ENCODE measurements around the gene LRP8. TPM values are rescaled to one million over a fixed set of nuclear protein-coding genes. Genes with fewer than 3 reads are reported as not detected.

The LRP8 gene
- polyA plus RNA-seq, 5 donors, result 7.5 to 13.5 (median 10.1) TPM

DNA sequence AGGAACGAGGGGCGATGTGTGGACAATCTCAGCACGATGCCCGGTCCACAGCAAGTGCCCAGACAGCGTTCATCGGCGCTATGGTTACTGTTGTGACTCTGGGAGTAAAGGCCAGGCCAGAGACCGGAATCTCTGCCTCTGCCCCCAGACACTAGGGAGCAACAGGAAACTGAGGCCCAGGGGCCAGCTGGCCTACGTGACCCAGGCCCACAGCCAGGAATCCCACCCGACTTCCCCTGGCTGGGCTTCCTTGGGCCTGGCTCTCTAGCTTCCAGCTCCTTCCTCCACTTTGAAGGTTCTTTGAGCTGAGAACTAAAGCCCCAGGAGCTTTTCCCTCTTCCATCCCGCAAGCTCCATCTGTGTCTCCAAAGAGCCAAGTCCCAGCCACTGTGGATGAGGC lies 4.6 kb downstream of the LRP8 start:
- DNase-seq, result no peak

- no peak for DNase-seq
These were observed 5.9 kb downstream of the LRP8 start for GRCh38 chr1:53321776-53322602.

GRCh38 chr1:53321366-53321765 lies 6.5 kb downstream of the LRP8 start:
- no peak for DNase-seq

DNA sequence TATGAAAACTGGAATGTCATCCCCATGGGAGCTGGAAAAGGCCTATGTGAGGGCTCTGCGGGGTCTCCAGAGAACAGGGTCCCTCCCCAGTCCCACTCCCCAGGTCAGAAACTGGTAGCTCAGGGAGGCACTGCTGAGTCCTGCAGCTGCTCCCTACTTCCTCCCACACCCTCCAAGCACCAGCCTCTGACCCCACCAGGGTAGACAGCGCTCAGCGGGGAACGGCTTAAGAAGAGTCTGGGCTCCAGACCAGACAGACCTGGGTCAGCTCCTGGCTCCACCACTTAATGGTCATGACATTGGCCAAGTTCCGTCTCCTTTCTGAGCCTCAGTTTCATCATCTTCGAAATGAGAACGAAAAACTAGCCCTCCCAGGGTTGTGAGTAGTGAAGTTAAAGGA lies 7.2 kb downstream of the LRP8 start:
- DNase-seq, result no peak

DNA sequence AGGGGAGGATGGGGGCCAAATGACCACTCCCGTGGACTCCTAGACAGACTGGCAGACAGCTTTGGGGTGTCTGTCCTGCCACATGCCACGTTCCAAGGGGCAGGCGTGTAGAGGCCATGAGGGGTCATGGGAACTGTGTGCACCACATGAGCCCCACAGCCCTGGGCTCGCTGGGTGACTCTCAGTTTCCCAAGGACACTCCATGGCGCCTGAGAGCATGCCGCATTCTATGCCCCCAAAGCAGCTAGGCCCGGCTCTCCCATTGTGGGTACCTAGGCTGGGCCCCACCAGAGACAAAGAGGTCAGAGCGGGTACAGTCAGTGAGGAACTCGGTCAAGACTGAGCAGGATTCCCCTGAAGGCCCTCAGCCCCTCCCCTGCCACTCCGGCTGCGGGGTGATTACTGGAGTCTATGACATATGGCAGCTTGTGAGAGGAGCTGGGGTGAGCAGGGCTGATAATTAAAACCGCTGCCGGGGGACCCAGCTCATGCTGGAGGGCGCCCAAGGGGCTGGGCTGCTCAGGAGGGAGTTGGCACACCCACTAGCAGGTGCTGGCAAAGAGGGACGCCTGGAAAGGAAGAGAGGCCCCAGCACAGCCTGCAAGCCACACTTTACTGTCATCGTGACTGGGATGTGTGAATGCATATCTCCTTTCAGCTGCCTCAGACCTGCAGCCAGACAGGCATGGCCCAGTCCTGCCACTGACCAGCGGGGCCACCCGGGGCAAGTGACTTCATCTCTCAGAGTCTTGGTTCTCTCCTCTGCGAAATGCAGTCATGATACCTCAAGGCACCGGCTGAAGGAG lies 8.4 kb downstream of the LRP8 start:
- DNase-seq, result no peak

DNA sequence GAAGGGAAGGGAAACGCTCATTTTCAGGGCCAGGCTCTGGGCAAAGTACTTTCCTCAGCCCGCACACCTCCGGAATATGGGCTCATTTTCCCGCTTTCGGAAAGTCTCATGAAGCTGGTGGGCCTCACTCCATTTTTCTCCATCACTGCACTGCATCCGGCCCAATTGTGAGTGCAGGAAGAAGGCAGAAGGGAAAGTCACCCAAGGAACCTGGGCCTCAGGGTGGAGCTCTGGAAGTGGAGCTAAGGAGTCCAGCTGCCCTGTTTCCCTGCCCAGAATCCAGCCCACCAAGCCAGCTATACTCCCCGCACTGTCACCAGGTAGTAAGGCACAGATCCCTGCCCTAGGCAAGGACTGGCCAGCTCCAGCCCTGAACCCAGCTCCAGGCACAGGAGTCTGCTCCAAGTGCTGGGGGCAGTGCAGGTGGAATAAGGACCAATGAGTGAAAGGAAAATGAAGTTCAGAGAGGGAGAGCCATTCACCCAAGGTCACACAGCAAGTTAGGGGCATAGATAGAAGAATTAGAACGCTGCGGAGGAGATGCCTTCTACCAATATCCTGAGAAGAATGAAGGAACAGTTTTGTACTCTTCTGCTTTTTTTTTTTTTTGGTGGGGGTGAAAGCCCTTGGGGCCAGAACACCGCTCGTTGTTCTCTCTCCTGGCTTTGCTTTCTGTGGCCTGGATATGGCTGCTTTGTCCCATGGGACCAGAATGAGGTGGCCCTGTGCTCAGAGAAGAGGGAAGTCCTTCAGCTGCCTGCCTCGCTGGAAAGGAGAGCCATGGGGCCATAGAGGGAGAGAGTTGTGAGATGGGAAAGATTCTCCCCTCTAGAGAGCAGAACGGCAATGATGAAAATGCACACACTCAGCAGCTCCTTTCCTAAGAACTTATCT lies 10.0 kb downstream of the LRP8 start:
- no peak for DNase-seq

DNA sequence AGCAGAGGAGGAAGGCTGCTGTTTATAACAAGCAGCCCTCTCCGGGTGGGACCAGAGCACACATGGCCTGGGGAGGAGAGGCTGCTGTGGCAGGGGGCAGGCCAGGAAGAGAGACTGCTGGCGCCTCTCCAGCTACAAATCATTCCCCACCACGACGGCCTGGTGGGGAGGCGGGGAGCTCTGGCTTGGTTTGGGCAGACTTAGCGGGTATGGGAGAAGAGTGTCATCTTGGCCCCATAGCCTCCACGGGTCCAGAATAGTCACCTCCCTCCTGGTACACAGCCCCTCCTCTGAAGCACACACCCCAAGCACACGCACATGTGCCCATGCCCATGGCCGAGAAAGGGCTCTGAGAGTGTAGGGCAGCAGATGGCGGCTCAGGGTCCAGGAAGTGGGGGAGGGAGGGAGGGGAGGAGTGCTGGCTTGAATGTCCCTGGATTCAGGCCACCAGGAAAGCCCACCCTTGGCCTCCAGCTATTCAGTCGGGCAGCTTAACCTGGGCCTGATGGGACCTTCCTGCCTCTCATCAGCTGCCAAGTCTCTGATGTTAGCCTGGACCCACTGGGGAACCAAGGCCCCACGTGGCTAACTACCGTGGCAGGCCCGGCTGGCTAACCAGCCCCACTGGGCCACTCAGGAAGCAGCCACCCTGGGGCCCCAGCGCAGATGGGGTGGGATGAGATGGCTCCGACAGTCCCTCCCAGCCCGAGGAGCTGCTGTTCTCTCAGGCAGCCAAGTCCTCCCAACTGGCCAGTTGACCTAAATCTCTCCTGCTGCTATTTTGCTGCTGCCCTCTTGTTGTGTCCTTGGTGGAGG lies 10.9 kb downstream of the LRP8 start:
- no peak for DNase-seq

DNA sequence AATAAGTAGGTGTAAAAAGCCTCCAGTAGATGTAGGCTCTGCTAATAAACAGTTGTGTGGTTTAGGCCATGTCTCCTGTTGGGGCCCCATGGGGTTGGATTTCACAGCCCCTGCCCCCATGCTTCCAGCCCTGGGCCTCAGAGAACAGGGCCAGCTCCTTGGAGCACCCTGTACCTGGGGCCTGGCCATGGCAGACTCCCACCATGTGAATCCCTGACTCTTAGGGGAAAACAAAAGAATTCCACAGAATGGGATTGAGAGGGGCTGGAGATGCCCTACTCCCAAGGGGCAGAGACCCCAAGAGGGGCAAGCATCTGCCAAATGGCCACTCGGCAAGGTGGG lies 11.5 kb downstream of the LRP8 start:
- no peak for DNase-seq

GRCh38 chr1:53315456-53316423 lies 12.1 kb downstream of the LRP8 start:
- DNase-seq, result no peak

GRCh38 chr1:53315046-53315445 lies 12.8 kb downstream of the LRP8 start:
- no peak for DNase-seq

- no peak for DNase-seq
These were observed 13.3 kb downstream of the LRP8 start for GRCh38 chr1:53314606-53315005.

- no peak for DNase-seq
These were observed 13.8 kb downstream of the LRP8 start for GRCh38 chr1:53314096-53314495.

DNA sequence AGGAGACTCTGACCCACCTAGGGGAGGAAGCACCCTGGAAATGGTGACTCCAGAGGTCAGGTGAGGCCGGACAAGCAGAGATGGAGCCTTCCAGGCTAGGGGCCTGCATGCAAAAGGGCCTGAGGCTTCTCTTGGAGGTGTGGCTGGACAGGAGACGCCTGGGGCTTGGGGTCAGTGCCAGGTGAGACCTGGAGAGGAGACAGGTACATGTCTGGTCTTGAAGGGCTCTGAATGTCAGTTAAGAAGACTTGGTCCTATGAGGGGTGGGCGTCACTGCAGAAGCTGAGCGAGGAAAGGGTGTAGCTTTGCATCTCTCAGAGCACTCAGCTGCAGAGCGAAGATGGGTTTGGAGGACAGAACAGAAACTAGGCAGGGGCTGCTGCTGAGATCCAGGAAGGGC lies 14.3 kb downstream of the LRP8 start:
- DNase-seq, result no peak

GRCh38 chr1:53311702-53312305 lies 16.1 kb downstream of the LRP8 start:
- DNase-seq, result no peak

- no peak for DNase-seq
These were observed 16.8 kb downstream of the LRP8 start for GRCh38 chr1:53310847-53311681.

- no peak for DNase-seq
These were observed 18.1 kb downstream of the LRP8 start for GRCh38 chr1:53309802-53310201.

- DNase-seq, result no peak
These were observed 19.4 kb downstream of the LRP8 start for GRCh38 chr1:53308506-53308905.

DNA sequence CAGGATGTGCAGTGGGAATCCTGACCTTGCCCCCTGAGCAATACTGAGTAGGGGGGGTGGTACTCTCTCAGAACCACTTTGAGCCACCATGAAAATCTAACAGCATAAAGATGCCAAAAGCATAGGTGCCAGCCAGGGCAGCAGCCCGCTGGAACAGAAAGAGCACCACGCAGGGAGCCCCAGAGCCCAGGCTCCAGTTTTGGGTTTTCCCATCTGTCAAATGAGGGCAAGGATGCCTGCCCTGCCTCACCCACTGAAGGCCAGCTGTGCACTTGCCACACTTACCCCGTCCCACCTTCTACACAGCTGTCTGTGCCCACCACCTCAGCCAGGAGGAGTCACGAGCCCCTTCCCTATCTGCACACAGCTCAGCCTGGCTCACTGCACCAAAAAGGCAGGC lies 20.8 kb downstream of the LRP8 start:
- DNase-seq, result no peak

- DNase-seq, result no peak
These were observed 21.7 kb downstream of the LRP8 start for GRCh38 chr1:53306168-53306567.

Measured in right lung (tissue), 5 donors.